HUES48 (cell line): Measurements from ENCODE around the gene HS3ST4.
"Not testable (repeated sequence)": the region's sequence is repeated elsewhere in the genome, so short reads cannot be mapped to it uniquely, and the experiment has no call there.

ENCODE experiments used
- H3K27ac ChIP-seq: one replicate; pipeline ENCODE4 v1.7.0; 2013; ENCODE audit warnings: low read depth, low read length, inconsistent platforms
- H3K27me3 ChIP-seq: 2 replicates; pipeline ENCODE4 v1.6.1; 2013; ENCODE audit warnings: mild to moderate bottlenecking, low read length; ENCODE audit not compliant: control insufficient read depth, insufficient read depth
- H3K36me3 ChIP-seq: 2 replicates; pipeline ENCODE4 v1.6.1; 2013; ENCODE audit warnings: low read length; ENCODE audit not compliant: control insufficient read depth, insufficient read depth
- H3K4me1 ChIP-seq: 2 replicates; pipeline ENCODE4 v1.6.1; 2013; ENCODE audit warnings: mild to moderate bottlenecking, low read length; ENCODE audit not compliant: control insufficient read depth, insufficient read depth
- H3K4me3 ChIP-seq: 2 replicates; pipeline ENCODE4 v1.5.1; 2013; ENCODE audit warnings: mild to moderate bottlenecking, low read depth, low read length
- H3K9ac ChIP-seq: 2 replicates; pipeline ENCODE4 v1.6.1; 2013; ENCODE audit warnings: mild to moderate bottlenecking, low read depth, low read length, moderate library complexity
- H3K9me3 ChIP-seq: 2 replicates; pipeline ENCODE4 v1.6.1; 2013; ENCODE audit warnings: low read length; ENCODE audit not compliant: control insufficient read depth, insufficient read depth

HS3ST4 gene

GRCh38 chr16:25988084-25988483, 296.3 kb downstream of the HS3ST4 start:
- Histone ChIP-seq H3K4me1 (no peaks in the 10 kb centered on the region), H3K9ac (no peak overlapping the region), H3K27me3 (no peaks in the 10 kb centered on the region), H3K4me3 (no peak overlapping the region), H3K27ac (no peak overlapping the region), H3K9me3 (no peaks in the 10 kb centered on the region), H3K36me3 (no peaks in the 10 kb centered on the region)

- Histone ChIP-seq H3K9me3 (no peaks in the 10 kb centered on the region), H3K4me3 (no peak overlapping the region), H3K27ac (no peak overlapping the region), H3K9ac (no peak overlapping the region), H3K36me3 (no peaks in the 10 kb centered on the region), H3K27me3 (no peaks in the 10 kb centered on the region), H3K4me1 (no peaks in the 10 kb centered on the region)
Observed at GRCh38 chr16:25988882-25989281, 297.1 kb downstream of the HS3ST4 start.

GRCh38 chr16:25996052-25996451, 304.3 kb downstream of the HS3ST4 start:
- H3K27ac ChIP-seq, result no peak overlapping the region
- no peak overlapping the region for H3K4me3 ChIP-seq
- no peaks in the 10 kb centered on the region for H3K4me1 ChIP-seq
- no peaks in the 10 kb centered on the region for H3K9me3 ChIP-seq
- H3K27me3 ChIP-seq, result no peaks in the 10 kb centered on the region
- H3K9ac ChIP-seq, result no peak overlapping the region
- no peaks in the 10 kb centered on the region for H3K36me3 ChIP-seq

DNA sequence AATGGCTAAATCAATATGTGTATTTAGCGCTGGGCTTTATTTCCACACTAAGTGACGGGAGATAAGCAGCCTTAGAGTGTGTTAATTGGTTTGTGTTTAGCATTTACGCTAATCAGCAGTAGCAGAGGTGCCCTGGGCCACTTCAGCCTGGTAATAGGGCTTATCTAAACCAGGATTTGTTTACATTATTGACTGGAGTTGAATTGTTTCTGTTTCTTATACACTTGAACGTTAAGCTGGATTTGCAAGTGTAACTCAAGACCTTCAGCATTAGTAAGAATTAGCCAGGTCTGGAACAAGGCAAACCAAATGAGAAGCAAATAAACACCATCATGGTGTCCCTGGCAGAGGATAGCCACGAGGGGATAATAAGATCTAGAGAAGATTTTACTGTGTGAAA, 313.6 kb downstream of the HS3ST4 start:
- Histone ChIP-seq H3K36me3 (no peaks in the 10 kb centered on the region), H3K9me3 (no peaks in the 10 kb centered on the region), H3K9ac (no peak overlapping the region)

GRCh38 chr16:26012376-26012775, 320.6 kb downstream of the HS3ST4 start:
- no peak overlapping the region for H3K9ac ChIP-seq
- H3K4me3 ChIP-seq, result no peak overlapping the region
- no peaks in the 10 kb centered on the region for H3K27me3 ChIP-seq
- H3K27ac ChIP-seq, result no peak overlapping the region
- no peaks in the 10 kb centered on the region for H3K36me3 ChIP-seq
- H3K9me3 ChIP-seq, result peaks cover 5% of the 10 kb centered on the region
- H3K4me1 ChIP-seq, result no peaks in the 10 kb centered on the region

More for the DNA sequence above, 313.6 kb downstream of the HS3ST4 start:
- H3K27ac ChIP-seq, result no peak overlapping the region
- no peak overlapping the region for H3K4me3 ChIP-seq
- no peaks in the 10 kb centered on the region for H3K4me1 ChIP-seq
- H3K27me3 ChIP-seq, result no peaks in the 10 kb centered on the region

DNA sequence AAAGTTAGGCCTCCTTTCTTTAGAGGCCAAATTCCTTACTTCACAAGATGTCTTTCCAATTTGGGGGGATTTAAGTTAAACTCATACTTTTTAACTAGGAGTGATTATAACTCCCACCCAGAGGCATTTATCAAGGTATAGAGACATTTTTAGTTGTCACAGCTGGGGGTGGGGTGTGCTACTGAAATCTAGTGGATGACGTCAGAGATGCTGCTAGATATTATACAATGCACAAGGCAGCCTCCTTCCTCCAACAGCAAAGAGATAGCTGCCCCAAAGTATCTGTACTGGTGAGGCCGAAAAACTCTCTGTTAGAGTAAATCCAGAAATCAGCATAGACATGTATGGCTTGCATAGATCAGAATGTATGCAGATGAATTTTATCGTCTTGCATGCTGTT, 324.0 kb downstream of the HS3ST4 start:
- Histone ChIP-seq H3K27me3 (no peaks in the 10 kb centered on the region), H3K4me1 (peaks cover 14% of the 10 kb centered on the region), H3K36me3 (no peaks in the 10 kb centered on the region), H3K4me3 (no peak overlapping the region), H3K9me3 (peaks cover 5% of the 10 kb centered on the region), H3K9ac (no peak overlapping the region), H3K27ac (no peak overlapping the region)

DNA sequence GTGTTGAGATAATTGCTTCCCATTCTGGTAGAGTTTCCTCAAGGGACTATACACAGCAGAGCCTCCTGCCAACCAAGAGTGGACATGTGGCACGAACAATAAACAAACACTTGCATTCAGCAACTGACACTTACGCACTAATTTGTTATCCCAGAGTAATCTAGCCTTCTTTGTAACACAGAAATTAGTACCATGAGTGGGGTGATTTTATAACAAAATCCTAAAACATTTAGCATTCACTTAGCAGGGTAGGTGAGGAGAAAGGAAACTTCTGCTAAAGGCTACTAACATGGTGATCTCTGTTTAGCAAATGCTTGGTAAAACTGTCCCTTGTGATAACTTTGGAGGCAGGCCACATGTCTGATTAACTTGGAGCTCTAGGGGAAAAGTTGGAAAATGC, 325.2 kb downstream of the HS3ST4 start:
- Histone ChIP-seq H3K36me3 (no peaks in the 10 kb centered on the region), H3K4me1 (peaks cover 14% of the 10 kb centered on the region), H3K27ac (no peak overlapping the region), H3K9me3 (peaks cover 5% of the 10 kb centered on the region), H3K9ac (no peak overlapping the region), H3K27me3 (no peaks in the 10 kb centered on the region), H3K4me3 (no peak overlapping the region)

- no peak overlapping the region for H3K27ac ChIP-seq
- peaks cover 14% of the 10 kb centered on the region for H3K4me1 ChIP-seq
- no peaks in the 10 kb centered on the region for H3K36me3 ChIP-seq
- H3K4me3 ChIP-seq, result no peak overlapping the region
- peaks cover 5% of the 10 kb centered on the region for H3K9me3 ChIP-seq
- no peak overlapping the region for H3K9ac ChIP-seq
- no peaks in the 10 kb centered on the region for H3K27me3 ChIP-seq
Observed at GRCh38 chr16:26019381-26020242, 327.9 kb downstream of the HS3ST4 start.

GRCh38 chr16:26026709-26027450, 335.1 kb downstream of the HS3ST4 start:
- no peaks in the 10 kb centered on the region for H3K36me3 ChIP-seq
- no peaks in the 10 kb centered on the region for H3K9me3 ChIP-seq
- H3K27me3 ChIP-seq, result no peaks in the 10 kb centered on the region
- H3K9ac ChIP-seq, result no peak overlapping the region
- no peaks in the 10 kb centered on the region for H3K4me1 ChIP-seq
- no peak overlapping the region for H3K27ac ChIP-seq
- H3K4me3 ChIP-seq, result no peak overlapping the region

GRCh38 chr16:26031286-26031685, 339.5 kb downstream of the HS3ST4 start:
- Histone ChIP-seq H3K27ac (no peak overlapping the region), H3K9ac (no peak overlapping the region), H3K4me3 (no peak overlapping the region), H3K36me3 (no peaks in the 10 kb centered on the region), H3K4me1 (no peaks in the 10 kb centered on the region), H3K9me3 (no peaks in the 10 kb centered on the region), H3K27me3 (no peaks in the 10 kb centered on the region)

GRCh38 chr16:26032661-26033060, 340.9 kb downstream of the HS3ST4 start:
- H3K4me1 ChIP-seq, H3K27me3 ChIP-seq, H3K4me3 ChIP-seq, H3K9me3 ChIP-seq, H3K27ac ChIP-seq, H3K9ac ChIP-seq, H3K36me3 ChIP-seq: not testable (repeated sequence)
